Tibial nerve (tissue), 4 donors: ENCODE measurements around the gene ASXL2. TPM values are rescaled to one million over a fixed set of nuclear protein-coding genes. Genes with fewer than 3 reads are reported as not detected.

Source experiments
- DNase-seq, 2 donors: peaks; one replicate each; pipeline ENCODE4 v3.0.0-alpha.2; 2019; ENCODE audit warnings: low spot score in 2 of 2
- H3K27ac ChIP-seq, 4 donors: fragments of 200-600 bp; sonication (generic) in 3 of 4; one replicate each; pipeline ENCODE4 v1.5.1; 2017 to 2019; ENCODE audit warnings: mild to moderate bottlenecking in 1 of 4
- H3K27me3 ChIP-seq, 2 donors: fragments of 200-600 bp; sonication (generic) in 1 of 2; one replicate each; pipeline versions ENCODE4 v1.5.1 to v1.6.0; 2017 to 2019
- H3K36me3 ChIP-seq, 3 donors: fragments of 200-600 bp; sonication (generic); one replicate each; pipeline ENCODE4 v1.5.1; 2018 to 2019
- H3K4me1 ChIP-seq, 4 donors: fragments of 200-600 bp; sonication (generic) in 3 of 4; one replicate each; pipeline ENCODE4 v1.5.1; 2017 to 2019
- H3K4me3 ChIP-seq, 4 donors: fragments of 200-600 bp; sonication (generic) in 3 of 4; one replicate each; pipeline ENCODE4 v1.5.1; 2017 to 2019; ENCODE audit warnings: mild to moderate bottlenecking in 1 of 4, moderate library complexity in 1 of 4
- H3K9me3 ChIP-seq, 4 donors: fragments of 200-600 bp; sonication (generic) in 3 of 4; one replicate each; pipeline ENCODE4 v1.5.1; 2017 to 2019
- EP300 ChIP-seq, 2 donors: sonication (generic); formaldehyde crosslinking; IDR thresholded peaks; one replicate each; pipeline ENCODE4 v1.6.1; 2017; ENCODE audit warnings: antibody characterized with exemption in 2 of 2, mild to moderate bottlenecking in 1 of 2
- POLR2A ChIP-seq, 2 donors: fragments of 450-650 bp; IDR thresholded peaks; one replicate each; pipeline ENCODE4 v1.6.1; 2017; ENCODE audit warnings: antibody characterized with exemption in 2 of 2, mild to moderate bottlenecking in 2 of 2, moderate library complexity in 2 of 2
- WGBS, 2 donors: methylation state at CpG; one replicate each; pipeline ENCODE4 v1.1.5; 2018; 5-methylcytosine and 5-hydroxymethylcytosine counted together
- total RNA-seq, 4 donors: library from RNA; depleted of rRNA; stranded (reverse); fragments of >200 nt; gene quantifications; one replicate each; pipeline ENCODE4 v1.1.0, GENCODE V29; 2016
- TF ChIP-seq, protein P1 (sequence below), 5 experiments: fragments of 200-600 bp in 3 of 5; fragments of 450-650 bp in 2 of 5; sonication (generic) in 3 of 5; IDR thresholded peaks; one replicate each; pipeline ENCODE4 v1.5.1; 2016 to 2019; ENCODE audit warnings: antibody characterized with exemption in 5 of 5, mild to moderate bottlenecking in 3 of 5, moderate library complexity in 2 of 5

ASXL2 gene
- total RNA-seq, 4 donors from 2014 or later = 13.2 to 21.2 (median 16.5) TPM

DNA sequence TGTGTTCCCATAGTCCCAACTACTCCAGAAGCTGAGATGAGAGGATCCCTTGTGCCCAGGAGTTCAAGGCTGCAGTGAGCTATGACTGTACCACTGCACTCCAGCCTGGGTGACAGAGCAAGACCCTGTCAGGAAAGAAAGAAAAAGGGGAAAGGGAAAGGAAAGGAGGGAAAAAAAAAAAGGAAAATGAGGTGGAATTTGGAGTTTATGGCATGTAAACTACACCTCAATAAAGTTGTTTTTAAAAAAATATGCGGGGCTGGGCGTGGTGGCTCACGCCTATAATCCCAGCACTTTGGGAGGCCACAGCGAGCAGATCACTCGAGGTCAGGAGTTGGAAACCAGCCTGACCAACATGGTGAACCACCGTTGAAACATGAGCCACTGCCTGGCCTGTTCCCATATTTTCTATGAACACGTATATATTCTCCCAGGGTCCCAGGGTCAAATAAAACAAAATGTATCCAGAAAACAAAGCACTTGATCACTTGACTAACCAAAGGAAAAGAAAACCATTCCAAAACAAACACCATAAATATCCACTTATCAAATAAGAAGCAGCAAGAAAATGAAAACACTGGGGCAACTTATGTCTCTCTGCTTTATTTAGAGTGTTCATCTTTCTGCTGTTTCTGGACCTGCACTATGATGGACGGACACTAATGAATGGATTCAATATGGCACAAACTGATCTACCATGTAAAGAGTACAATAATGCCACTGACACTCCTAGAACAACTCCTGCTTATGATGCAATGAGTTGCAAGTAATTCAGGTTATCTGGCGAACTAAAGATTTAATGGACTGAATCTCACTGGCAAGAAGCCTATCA, 56.8 kb downstream of the ASXL2 start:
- Histone ChIP-seq H3K4me3 (peak overlapping the region in 2 of 4 donors; percentile 16 to 36), H3K4me1 (no peaks in the 10 kb centered on the region), H3K27ac (no peak overlapping the region), H3K36me3 (peaks cover 0 to 6% (median 0%) of the 10 kb centered on the region in 3 donors), H3K27me3 (no peaks in the 10 kb centered on the region), H3K9me3 (no peaks in the 10 kb centered on the region)
- DNase-seq = no peak
- 71 to 73% methylated on average over 9 of the region's 9 CpGs for WGBS, 2 donors
- TF ChIP-seq POLR2A (IDR thresholded peaks at IDR 0.05) = no peak
- TF ChIP-seq, protein P1, sequence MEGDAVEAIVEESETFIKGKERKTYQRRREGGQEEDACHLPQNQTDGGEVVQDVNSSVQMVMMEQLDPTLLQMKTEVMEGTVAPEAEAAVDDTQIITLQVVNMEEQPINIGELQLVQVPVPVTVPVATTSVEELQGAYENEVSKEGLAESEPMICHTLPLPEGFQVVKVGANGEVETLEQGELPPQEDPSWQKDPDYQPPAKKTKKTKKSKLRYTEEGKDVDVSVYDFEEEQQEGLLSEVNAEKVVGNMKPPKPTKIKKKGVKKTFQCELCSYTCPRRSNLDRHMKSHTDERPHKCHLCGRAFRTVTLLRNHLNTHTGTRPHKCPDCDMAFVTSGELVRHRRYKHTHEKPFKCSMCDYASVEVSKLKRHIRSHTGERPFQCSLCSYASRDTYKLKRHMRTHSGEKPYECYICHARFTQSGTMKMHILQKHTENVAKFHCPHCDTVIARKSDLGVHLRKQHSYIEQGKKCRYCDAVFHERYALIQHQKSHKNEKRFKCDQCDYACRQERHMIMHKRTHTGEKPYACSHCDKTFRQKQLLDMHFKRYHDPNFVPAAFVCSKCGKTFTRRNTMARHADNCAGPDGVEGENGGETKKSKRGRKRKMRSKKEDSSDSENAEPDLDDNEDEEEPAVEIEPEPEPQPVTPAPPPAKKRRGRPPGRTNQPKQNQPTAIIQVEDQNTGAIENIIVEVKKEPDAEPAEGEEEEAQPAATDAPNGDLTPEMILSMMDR (IDR thresholded peaks at IDR 0.05) = no peak
- no peak for TF ChIP-seq EP300 (IDR thresholded peaks at IDR 0.05)

DNA sequence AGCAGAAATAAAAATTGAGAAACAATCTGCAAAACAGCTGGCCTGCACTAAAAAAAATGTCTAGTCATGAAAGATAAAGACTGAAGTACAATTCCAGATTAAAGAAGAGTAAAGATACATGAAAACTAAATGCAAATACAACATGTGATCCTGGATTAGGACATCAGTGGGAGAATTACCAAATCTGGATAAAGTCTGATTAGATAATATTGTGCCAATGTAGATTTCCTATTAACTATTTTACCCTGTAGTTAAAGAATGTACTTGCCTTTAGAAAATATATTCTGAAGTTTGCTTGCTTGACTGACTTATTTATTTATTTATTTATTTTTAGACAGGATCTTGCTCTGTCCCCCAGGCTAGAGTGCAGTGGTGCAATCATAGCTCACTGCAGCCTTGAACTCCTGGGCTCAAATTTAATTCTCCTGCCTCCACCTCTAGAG, 58.7 kb downstream of the ASXL2 start:
- no peak for TF ChIP-seq POLR2A (IDR thresholded peaks at IDR 0.05)
- TF ChIP-seq, protein P1 (IDR thresholded peaks at IDR 0.05) = no peak
- no peak for DNase-seq
- Histone ChIP-seq H3K4me1 (no peaks in the 10 kb centered on the region), H3K9me3 (no peaks in the 10 kb centered on the region), H3K4me3 (no peak overlapping the region), H3K27me3 (no peaks in the 10 kb centered on the region), H3K27ac (no peak overlapping the region), H3K36me3 (peaks cover 0 to 6% (median 0%) of the 10 kb centered on the region in 3 donors)

DNA sequence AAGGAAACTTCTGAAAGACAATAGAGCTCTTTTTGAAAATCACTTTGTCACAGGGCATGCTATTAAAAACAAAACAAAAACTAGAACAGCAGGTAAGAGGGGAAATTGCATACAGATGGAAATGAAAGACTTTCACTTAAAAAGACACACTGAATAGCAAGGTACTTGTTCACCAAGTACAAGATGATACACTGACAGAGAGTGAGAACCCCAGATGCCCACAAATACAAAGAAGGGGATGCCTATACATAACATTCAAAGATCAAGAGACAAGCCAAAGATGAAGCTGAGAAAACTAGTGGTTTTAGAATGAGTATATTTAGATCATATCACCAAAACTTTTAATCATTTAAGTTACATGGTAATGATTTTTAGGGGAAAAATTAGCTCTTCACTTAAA, 60.7 kb downstream of the ASXL2 start:
- no peaks in the 10 kb centered on the region for H3K4me1 ChIP-seq
- H3K36me3 ChIP-seq = peaks cover 0 to 5% (median 0%) of the 10 kb centered on the region in 3 donors
- no peak for DNase-seq
- no peak overlapping the region for H3K4me3 ChIP-seq
- no peaks in the 10 kb centered on the region for H3K9me3 ChIP-seq
- no peaks in the 10 kb centered on the region for H3K27me3 ChIP-seq
- no peak overlapping the region for H3K27ac ChIP-seq
- no peak for TF ChIP-seq POLR2A (IDR thresholded peaks at IDR 0.05)
- TF ChIP-seq EP300 (IDR thresholded peaks at IDR 0.05) = no peak

DNA sequence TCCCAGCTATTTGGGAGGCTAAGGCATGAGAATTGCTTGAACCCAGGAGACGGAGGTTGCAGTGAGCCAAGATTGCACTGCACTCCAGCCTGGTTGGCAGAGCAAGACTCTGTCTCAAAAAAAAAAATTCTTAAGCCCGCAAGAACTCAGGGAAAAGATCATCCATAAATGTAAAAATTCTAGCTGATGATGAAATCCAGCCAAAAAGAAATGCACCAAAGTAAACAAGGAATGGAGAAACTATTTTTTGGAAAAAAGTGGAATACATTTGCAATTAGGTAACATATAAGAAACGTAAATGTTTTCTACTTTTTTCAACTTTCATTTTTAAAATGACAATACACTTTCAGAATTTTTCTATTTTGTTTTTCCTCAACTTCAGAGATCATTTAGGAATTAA, 61.3 kb downstream of the ASXL2 start:
- TF ChIP-seq POLR2A (IDR thresholded peaks at IDR 0.05) (no peak), EP300 (IDR thresholded peaks at IDR 0.05) (no peak)
- TF ChIP-seq, protein P1 (IDR thresholded peaks at IDR 0.05) = no peak
- Histone ChIP-seq H3K4me3 (no peak overlapping the region), H3K27ac (no peak overlapping the region), H3K27me3 (no peaks in the 10 kb centered on the region), H3K9me3 (no peaks in the 10 kb centered on the region), H3K4me1 (no peaks in the 10 kb centered on the region), H3K36me3 (no peaks in the 10 kb centered on the region)
- WGBS, 2 donors = 63% methylated on average over 3 of the region's 3 CpGs
- no peak for DNase-seq

DNA sequence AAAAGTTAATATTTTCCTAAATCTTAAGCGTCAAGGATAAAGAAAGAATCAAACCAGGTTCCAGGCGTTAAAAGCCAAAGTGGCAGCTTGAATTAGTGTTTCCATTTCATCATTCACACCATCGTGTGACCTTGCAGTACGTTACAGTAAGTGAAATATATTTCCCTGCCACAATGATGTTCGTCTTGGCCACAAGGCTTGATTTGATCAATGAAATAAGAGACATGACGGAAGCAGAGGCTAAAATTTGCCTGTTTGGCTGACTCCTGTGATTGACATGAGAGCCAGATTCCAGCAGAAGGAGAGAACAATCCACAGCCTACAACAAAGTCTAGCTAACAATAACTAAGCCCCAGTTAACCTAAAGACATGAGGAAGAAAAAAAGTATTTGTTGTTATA, 62.0 kb downstream of the ASXL2 start:
- Histone ChIP-seq H3K27ac (no peak overlapping the region), H3K27me3 (no peaks in the 10 kb centered on the region), H3K4me1 (no peaks in the 10 kb centered on the region), H3K4me3 (no peak overlapping the region), H3K36me3 (no peaks in the 10 kb centered on the region), H3K9me3 (no peaks in the 10 kb centered on the region)
- WGBS, 2 donors = 78 to 85% methylated on average over 6 of the region's 6 CpGs
- TF ChIP-seq POLR2A (IDR thresholded peaks at IDR 0.05) (no peak), EP300 (IDR thresholded peaks at IDR 0.05) (no peak)
- TF ChIP-seq, protein P1 (IDR thresholded peaks at IDR 0.05) = no peak
- no peak for DNase-seq
